SJCRH30 (cell line): Measurements from ENCODE around the gene RPL38. TPM values are rescaled to one million over a fixed set of nuclear protein-coding genes. Genes with fewer than 3 reads are reported as not detected.

Source experiments
- DNase-seq, 2 experiments: peaks; one replicate each; pipeline ENCODE4 v3.0.0-alpha.2; 2015 to 2020
- H3K27ac ChIP-seq: fragments of 250-450 bp; sonication (Bioruptor Pico); 2 replicates; pipeline ENCODE4 v1.5.1; 2020; ENCODE audit warnings: mild to moderate bottlenecking, moderate library complexity
- H3K27me3 ChIP-seq: fragments of 250-450 bp; sonication (Bioruptor Pico); 2 replicates; pipeline ENCODE4 v1.5.1; 2020; ENCODE audit warnings: mild to moderate bottlenecking, moderate library complexity
- H3K36me3 ChIP-seq: fragments of 250-450 bp; sonication (Bioruptor Pico); 2 replicates; pipeline ENCODE4 v1.5.1; 2020; ENCODE audit warnings: mild to moderate bottlenecking, moderate library complexity
- H3K4me1 ChIP-seq: fragments of 250-450 bp; sonication (Bioruptor Pico); 2 replicates; pipeline ENCODE4 v1.5.1; 2020; ENCODE audit warnings: mild to moderate bottlenecking, moderate library complexity
- H3K4me3 ChIP-seq: fragments of 250-450 bp; sonication (Bioruptor Pico); 2 replicates; pipeline ENCODE4 v1.5.1; 2020; ENCODE audit warnings: mild to moderate bottlenecking, moderate library complexity
- H3K9me3 ChIP-seq: fragments of 250-450 bp; sonication (Bioruptor Pico); replicated peaks from 2 replicates; pipeline ENCODE4 v1.5.1; 2020; ENCODE audit warnings: mild to moderate bottlenecking, moderate library complexity
- total RNA-seq: library from RNA; depleted of rRNA; stranded (reverse); fragments of >200 nt; shearing (Covaris generic); gene quantifications from 2 replicates; pipeline ENCODE4 v1.2.3, GENCODE V29; 2014

Gene RPL38
- total RNA-seq, 1 experiment from 2014 or later, result 5,758 TPM

GRCh38 chr17:74219576-74220133 lies 16.2 kb downstream of the RPL38 start:
- Histone ChIP-seq H3K27ac (no peak overlapping the region), H3K27me3 (no peaks in the 10 kb centered on the region), H3K9me3 (no peaks in the 10 kb centered on the region), H3K4me1 (peaks cover 40% of the 10 kb centered on the region), H3K4me3 (no peak overlapping the region), H3K36me3 (peaks cover 23% of the 10 kb centered on the region)
- no peak for DNase-seq

GRCh38 chr17:74220219-74220618 lies 16.7 kb downstream of the RPL38 start:
- Histone ChIP-seq H3K27me3 (no peaks in the 10 kb centered on the region), H3K9me3 (no peaks in the 10 kb centered on the region), H3K27ac (no peak overlapping the region), H3K4me3 (no peak overlapping the region), H3K4me1 (peaks cover 34% of the 10 kb centered on the region), H3K36me3 (peaks cover 23% of the 10 kb centered on the region)
- DNase-seq, result no peak

DNA sequence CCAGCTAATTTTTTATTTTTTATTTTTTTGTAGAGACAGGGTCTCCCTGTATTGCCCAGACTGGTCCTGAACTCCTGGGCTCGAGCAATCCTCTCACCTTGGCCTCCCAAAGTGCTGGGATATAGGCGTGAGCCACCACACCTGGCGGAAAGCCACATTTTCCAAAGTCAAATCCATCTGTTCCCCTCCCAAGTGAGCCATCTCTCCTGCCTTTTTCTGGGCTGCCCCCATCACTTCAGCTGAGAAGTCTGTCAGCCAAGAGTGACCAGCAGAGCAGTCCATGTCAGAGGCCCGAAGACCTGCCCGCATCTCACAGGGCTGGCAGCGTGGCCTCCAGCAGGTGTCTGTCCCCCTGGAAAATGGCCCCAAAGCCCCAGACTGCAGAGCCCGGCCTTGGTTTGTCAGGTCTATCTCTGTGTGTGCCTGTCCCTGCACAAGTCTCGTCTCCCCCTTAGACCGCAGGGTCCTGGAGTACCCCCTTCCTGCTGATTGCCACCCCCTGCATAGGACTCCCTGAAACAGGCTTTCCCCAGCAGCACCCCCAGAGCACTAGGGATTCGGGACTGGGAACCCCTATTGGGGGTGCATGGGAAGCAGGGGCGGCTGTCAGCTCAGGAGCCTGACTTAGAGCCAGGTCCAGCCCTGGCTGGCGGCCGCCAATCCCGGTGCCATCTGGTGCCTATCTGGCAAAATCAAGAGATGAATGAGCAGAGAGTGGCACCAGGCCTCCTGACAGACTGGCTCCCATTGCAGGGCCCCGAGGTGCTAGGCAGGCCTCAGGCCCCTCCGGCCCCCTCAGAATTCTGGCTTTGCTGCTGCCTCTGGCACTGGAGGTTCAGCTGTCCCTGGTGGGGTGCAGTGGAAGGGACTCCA lies 17.7 kb downstream of the RPL38 start:
- Histone ChIP-seq H3K4me3 (no peak overlapping the region), H3K4me1 (peaks cover 25% of the 10 kb centered on the region), H3K27me3 (no peaks in the 10 kb centered on the region), H3K36me3 (peaks cover 23% of the 10 kb centered on the region), H3K27ac (no peak overlapping the region), H3K9me3 (no peaks in the 10 kb centered on the region)
- no peak for DNase-seq

DNA sequence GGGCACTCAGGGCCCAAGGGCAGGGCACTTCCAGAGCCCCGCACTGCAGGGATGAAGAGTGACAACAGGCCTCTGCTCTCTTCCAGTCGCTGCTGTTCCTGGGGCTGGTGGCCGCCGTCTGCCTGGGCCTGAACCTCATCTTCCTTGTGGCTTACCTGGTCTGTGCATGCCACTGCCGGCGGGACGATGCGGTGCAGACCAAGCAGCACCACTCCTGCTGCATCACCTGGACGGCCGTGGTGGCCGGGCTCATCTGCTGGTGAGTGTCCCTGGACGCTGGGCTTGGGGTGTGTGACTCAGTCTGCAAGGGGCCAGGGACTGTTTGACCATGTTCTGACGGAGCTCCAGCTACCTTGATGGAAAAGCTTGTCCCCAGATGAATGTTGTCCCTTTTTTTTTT lies 18.9 kb downstream of the RPL38 start:
- peaks cover 27% of the 10 kb centered on the region for H3K36me3 ChIP-seq
- H3K9me3 ChIP-seq, result no peaks in the 10 kb centered on the region
- H3K27me3 ChIP-seq, result no peaks in the 10 kb centered on the region
- no peak overlapping the region for H3K4me3 ChIP-seq
- H3K4me1 ChIP-seq, result peaks cover 13% of the 10 kb centered on the region
- no peak for DNase-seq
- no peak overlapping the region for H3K27ac ChIP-seq

GRCh38 chr17:74223901-74224300 lies 20.4 kb downstream of the RPL38 start:
- no peak for DNase-seq
- Histone ChIP-seq H3K27me3 (no peaks in the 10 kb centered on the region), H3K36me3 (peaks cover 29% of the 10 kb centered on the region), H3K27ac (no peak overlapping the region), H3K9me3 (no peaks in the 10 kb centered on the region), H3K4me1 (no peaks in the 10 kb centered on the region), H3K4me3 (no peak overlapping the region)

DNA sequence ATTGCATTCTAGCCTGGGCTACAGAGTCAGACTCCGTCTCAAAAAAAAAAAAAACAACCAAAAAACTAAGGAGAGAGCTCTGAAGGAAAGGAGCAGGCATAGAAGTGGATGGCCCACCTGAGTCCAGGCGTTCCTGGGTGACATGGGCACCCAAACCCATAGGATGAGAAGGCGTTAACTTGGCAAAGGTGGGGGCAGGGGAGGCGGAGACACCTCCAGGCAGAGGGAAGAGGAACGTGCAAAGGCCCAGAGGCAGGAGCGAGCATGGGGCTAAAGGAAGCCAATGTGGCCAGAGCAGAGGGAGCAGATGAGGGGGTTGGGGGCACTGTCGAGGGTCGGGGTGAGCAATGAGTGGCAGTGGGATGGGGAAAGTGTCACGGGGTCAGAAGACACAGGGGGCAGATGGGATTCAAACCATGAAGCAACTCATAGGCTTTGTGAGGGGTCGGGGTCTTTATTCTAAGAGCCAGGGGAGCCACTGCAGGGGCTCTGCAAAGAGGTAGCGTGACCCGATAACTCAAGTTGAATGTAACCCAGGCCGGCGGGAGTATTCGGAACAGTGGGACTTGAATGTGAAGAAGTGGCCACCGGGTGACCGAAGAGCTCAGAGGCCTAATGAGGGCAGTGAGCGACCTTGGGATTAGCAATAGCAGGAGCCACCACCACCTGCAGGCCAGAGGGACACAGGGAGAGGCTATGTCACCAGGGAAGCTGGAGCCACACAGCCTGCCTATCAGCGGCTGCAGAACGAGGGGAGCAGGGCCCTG lies 21.7 kb downstream of the RPL38 start:
- Histone ChIP-seq H3K36me3 (peaks cover 37% of the 10 kb centered on the region), H3K9me3 (no peaks in the 10 kb centered on the region), H3K27me3 (no peaks in the 10 kb centered on the region), H3K4me1 (no peaks in the 10 kb centered on the region), H3K27ac (no peak overlapping the region), H3K4me3 (no peak overlapping the region)
- no peak for DNase-seq

GRCh38 chr17:74226252-74226651 lies 22.8 kb downstream of the RPL38 start:
- H3K4me3 ChIP-seq, result no peak overlapping the region
- H3K4me1 ChIP-seq, result peaks cover 5% of the 10 kb centered on the region
- no peaks in the 10 kb centered on the region for H3K9me3 ChIP-seq
- H3K27ac ChIP-seq, result no peak overlapping the region
- no peak for DNase-seq
- peaks cover 44% of the 10 kb centered on the region for H3K36me3 ChIP-seq
- no peaks in the 10 kb centered on the region for H3K27me3 ChIP-seq

DNA sequence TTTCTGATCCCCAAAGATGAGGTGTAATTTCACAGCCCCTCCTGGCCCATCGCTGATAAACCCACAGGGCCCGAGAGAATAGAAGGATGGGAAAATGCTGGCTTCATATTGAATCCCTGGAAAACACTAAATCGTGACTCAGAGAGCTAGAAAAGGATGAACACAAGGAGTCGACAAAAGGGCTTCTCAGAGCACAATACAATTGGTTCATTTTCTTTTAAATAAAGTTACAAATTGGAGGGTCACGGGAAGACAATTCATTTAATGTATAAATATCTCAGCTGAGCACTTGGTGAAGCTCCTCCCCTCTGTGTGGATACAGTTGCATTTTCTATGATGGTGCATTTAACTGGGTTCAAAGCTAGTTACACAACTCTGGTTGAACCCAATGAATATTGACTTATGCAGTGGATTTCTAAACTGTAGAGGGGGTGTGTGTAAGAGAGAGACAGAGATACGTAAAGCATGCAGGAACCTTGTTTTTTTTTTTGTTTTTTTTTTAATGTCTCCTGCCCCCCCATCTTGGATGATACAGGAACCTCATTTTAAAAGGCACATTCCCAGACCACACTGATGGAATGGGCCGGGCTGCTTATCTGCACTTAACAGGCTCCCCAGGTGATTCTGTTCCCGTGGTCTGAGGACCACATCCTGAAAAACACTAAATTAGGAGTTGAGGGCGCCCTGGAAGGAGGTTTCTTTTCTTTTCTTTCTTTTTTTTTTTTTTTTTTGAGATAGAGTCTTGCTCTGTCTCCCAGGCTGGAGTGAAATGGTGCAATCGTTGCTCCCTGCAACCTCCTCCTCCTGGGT lies 24.0 kb downstream of the RPL38 start:
- Histone ChIP-seq H3K9me3 (no peaks in the 10 kb centered on the region), H3K36me3 (peaks cover 40% of the 10 kb centered on the region), H3K27ac (no peak overlapping the region), H3K27me3 (no peaks in the 10 kb centered on the region), H3K4me3 (no peak overlapping the region), H3K4me1 (peaks cover 14% of the 10 kb centered on the region)
- no peak for DNase-seq

DNA sequence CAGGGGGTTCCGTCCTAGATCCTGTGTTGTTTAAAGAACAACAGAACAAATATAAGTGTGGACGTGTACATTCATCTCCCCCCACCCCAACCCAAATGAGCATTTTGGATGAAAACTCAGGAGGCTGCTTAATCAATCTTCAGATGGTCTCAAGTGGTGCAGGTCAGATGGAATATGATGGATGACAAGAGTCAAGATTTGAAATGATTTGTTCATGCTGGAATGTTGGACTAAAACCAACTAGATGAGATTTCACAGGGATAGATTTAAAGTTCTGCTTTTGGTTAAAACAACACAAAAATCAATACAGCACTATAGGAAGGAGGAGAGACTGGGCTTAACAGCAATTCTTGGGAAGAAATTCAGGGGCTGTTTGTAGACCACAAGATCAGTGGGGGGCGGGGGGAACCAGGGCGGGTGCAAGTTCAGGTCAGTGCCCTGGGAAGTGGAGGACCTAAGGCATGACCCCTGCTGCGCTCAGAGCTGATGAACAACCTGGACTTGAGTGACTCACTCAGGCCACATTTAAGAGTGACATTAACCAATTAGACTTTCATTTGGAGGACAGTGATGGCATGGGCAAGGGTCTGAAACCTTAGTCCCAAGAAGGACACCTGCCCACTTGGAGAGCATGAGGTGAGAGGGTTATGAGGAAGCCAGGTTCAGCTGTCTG lies 25.0 kb downstream of the RPL38 start:
- no peak for DNase-seq
- Histone ChIP-seq H3K9me3 (no peaks in the 10 kb centered on the region), H3K27ac (no peak overlapping the region), H3K4me1 (peaks cover 22% of the 10 kb centered on the region), H3K36me3 (peaks cover 32% of the 10 kb centered on the region), H3K4me3 (no peak overlapping the region), H3K27me3 (no peaks in the 10 kb centered on the region)

- no peaks in the 10 kb centered on the region for H3K27me3 ChIP-seq
- no peak for DNase-seq
Observed at GRCh38 chr17:74230896-74231295, 27.4 kb downstream of the RPL38 start.

DNA sequence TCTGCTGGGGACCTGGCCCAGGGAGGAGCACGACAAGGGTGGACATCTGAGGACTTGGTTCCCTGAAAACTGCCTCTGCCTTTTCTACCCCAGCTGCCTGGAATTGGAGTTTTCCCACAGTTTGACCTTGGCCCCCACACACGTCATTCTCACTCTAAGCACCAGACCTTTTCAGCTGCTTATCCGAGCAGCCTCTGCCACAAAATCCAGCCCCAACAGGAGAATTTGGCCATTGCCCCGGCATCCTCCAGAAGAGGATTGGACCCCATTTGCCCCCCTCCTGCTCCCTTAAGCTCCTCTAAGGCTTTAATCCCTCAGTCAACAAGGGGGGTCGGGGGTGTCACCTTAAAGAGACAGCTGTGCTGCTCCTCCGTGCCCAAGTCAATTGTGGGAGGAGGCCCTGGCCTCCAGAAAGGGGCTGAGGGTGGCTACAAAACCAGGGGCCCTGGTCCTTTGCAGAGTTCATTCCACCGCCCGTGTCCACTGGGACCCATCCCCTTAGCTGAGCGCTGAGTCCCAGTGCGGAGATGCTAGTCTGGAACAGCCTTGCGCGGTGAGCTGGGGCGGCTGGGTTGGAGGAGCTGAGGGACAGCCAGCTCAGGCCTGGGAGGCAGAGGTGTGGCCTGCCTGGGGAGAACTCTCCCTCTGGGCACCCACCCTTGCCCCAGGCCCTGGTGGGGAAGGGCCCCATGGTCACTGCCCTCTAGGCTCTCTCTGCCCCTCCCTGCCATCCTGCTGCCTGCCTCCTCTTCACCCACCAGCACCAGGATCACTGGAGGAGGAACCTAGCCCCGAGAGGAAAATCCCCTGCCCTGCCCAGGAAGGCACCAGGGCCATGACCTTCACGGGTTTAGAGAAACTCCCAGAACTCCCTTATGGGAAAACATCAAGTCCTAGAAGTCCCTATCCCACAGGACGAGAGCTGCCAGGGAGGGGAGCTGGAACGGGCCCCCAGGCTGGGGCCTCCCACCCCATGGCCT lies 28.7 kb downstream of the RPL38 start:
- H3K27me3 ChIP-seq, result no peaks in the 10 kb centered on the region
- no peaks in the 10 kb centered on the region for H3K9me3 ChIP-seq
- peak; percentile 99 for DNase-seq
- no peak overlapping the region for H3K27ac ChIP-seq
- H3K4me3 ChIP-seq, result no peak overlapping the region
- H3K4me1 ChIP-seq, result peaks cover 22% of the 10 kb centered on the region
- H3K36me3 ChIP-seq, result peaks cover 23% of the 10 kb centered on the region

More at GRCh38 chr17:74230896-74231295, 27.4 kb downstream of the RPL38 start:
- H3K4me1 ChIP-seq, result peaks cover 22% of the 10 kb centered on the region
- H3K4me3 ChIP-seq, result no peak overlapping the region
- H3K36me3 ChIP-seq, result peaks cover 21% of the 10 kb centered on the region
- H3K9me3 ChIP-seq, result no peaks in the 10 kb centered on the region
- H3K27ac ChIP-seq, result no peak overlapping the region

GRCh38 chr17:74233937-74234336 lies 30.5 kb downstream of the RPL38 start:
- peaks cover 22% of the 10 kb centered on the region for H3K4me1 ChIP-seq
- H3K4me3 ChIP-seq, result no peak overlapping the region
- no peaks in the 10 kb centered on the region for H3K27me3 ChIP-seq
- H3K9me3 ChIP-seq, result no peaks in the 10 kb centered on the region
- H3K36me3 ChIP-seq, result peaks cover 33% of the 10 kb centered on the region
- no peak overlapping the region for H3K27ac ChIP-seq
- DNase-seq, result no peak

DNA sequence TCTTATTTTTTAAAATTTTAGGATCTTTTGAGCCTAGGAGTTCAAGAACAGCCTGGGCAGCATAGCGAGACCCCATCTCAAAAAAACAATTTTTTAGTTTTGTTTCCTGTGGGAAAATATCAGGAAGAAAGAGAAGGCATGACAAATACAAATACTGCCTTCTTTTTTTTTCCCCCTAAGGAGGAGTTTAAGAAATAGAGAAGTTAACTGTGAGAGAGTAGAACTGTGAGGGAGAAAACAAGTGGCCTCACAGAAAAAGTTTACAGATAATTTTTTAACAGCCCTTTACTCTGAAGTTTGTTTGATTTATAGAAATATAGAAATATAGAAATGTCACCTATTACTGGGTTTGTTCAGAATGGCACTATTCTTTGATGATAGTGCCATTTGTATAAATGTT lies 31.0 kb downstream of the RPL38 start:
- no peak for DNase-seq
- H3K27ac ChIP-seq, result no peak overlapping the region
- H3K4me1 ChIP-seq, result peaks cover 22% of the 10 kb centered on the region
- no peak overlapping the region for H3K4me3 ChIP-seq
- H3K36me3 ChIP-seq, result peaks cover 30% of the 10 kb centered on the region
- no peaks in the 10 kb centered on the region for H3K9me3 ChIP-seq
- no peaks in the 10 kb centered on the region for H3K27me3 ChIP-seq
